HCT116 (cell line): ENCODE results near the gene UBE2N. TPM values are rescaled to one million over a fixed set of nuclear protein-coding genes. Genes with fewer than 3 reads are reported as not detected.
"Not testable (repeated sequence)": the region's sequence is repeated elsewhere in the genome, so short reads cannot be mapped to it uniquely, and the experiment has no call there.

ENCODE experiments used
- ATAC-seq: fragments of 200-7000 bp; cut with Tn5 transposase; 2 replicates; pipeline ENCODE4 v1.9.1; 2020; ENCODE audit warnings: mild to moderate bottlenecking, moderate library complexity
- BruUV-seq: library from RNA; stranded (reverse); fragments of 400-500 nt; replicated peaks from 2 replicates; lab custom pipeline; 2021; lab: Mats Ljungman, UMichigan
- CTCF ChIA-PET: fragments of 300-600 bp; sonication (Branson Sonifier 250); formaldehyde crosslinking; loops from one replicate; lab custom pipeline; 2021; ENCODE audit warnings: antibody characterized with exemption; lab: Charles Lee
- POLR2A ChIA-PET: fragments of 300-600, 350-600 bp; sonication (Branson Sonifier 250); formaldehyde crosslinking; loops from one replicate; lab custom pipeline; 2021; ENCODE audit warnings: antibody characterized with exemption; lab: Charles Lee
- RAD21 ChIA-PET, 2 experiments: fragments of 300-600 bp; sonication (Branson Sonifier 250); formaldehyde crosslinking; loops; one replicate each; lab custom pipeline; 2023; ENCODE audit warnings: low total read pairs in 2 of 2; ENCODE audit not compliant: uncharacterized antibody in 2 of 2, unreplicated experiment in 2 of 2, low non-redundant PET in 1 of 2; lab: Charles Lee
- DNase-seq: peaks from one replicate; pipeline ENCODE4 v3.0.0-alpha.2; 2010; ENCODE audit warnings: low read depth, low spot score
- H2AFZ ChIP-seq: fragments of 200-600 bp; shearing (Covaris generic), sonication (generic); 2 replicates; pipeline ENCODE4 v1.6.1; 2017; ENCODE audit warnings: low read depth, mixed run types, mixed read lengths, antibody characterized with exemption, low read length; ENCODE audit not compliant: poor library complexity, severe bottlenecking
- H3K27ac ChIP-seq: 2 replicates; pipeline ENCODE4 v1.5.1; 2012; ENCODE audit warnings: low read depth, low read length
- H3K27me3 ChIP-seq: fragments of 200-600 bp; sonication (generic); 2 replicates; pipeline ENCODE4 v1.6.1; 2016; ENCODE audit warnings: mixed run types, low read length, mixed read lengths; ENCODE audit not compliant: insufficient read depth
- H3K36me3 ChIP-seq, 2 experiments: fragments of 200-500 bp in 1 of 2; fragments of 200-600 bp in 1 of 2; sonication (Bioruptor generic) in 1 of 2; sonication (generic) in 1 of 2; 2 replicates each; pipeline versions ENCODE4 v1.5.1 to v1.6.1; 2014 to 2016; ENCODE audit warnings: low read length in 2 of 2, inconsistent platforms in 1 of 2, mixed read lengths in 1 of 2, mixed run types in 1 of 2; ENCODE audit not compliant: insufficient read depth in 2 of 2, control insufficient read depth in 1 of 2
- H3K4me1 ChIP-seq, 2 experiments: fragments of 200-600 bp in 1 of 2; sonication (generic) in 1 of 2; 2 replicates each; pipeline versions ENCODE4 v1.5.1 to v1.6.1; 2012 to 2017; ENCODE audit warnings: low read length in 2 of 2, inconsistent platforms in 1 of 2, mild to moderate bottlenecking in 1 of 2, mixed read lengths in 1 of 2, mixed run types in 1 of 2, moderate library complexity in 1 of 2; ENCODE audit not compliant: insufficient read depth in 2 of 2, control insufficient read depth in 1 of 2
- H3K4me2 ChIP-seq: fragments of 200-600 bp; sonication (generic); 2 replicates; pipeline ENCODE4 v1.6.1; 2017; ENCODE audit warnings: mixed run types, low read length, mixed read lengths
- H3K4me3 ChIP-seq, 2 experiments: fragments of 200-600 bp in 1 of 2; sonication (generic) in 1 of 2; replicated peaks in 1 of 2; 2 replicates each; pipeline ENCODE4 v1.5.1; 2011 to 2016; ENCODE audit warnings: low read length in 2 of 2, control low read depth in 1 of 2, low read depth in 1 of 2, mild to moderate bottlenecking in 1 of 2, mixed read lengths in 1 of 2, mixed run types in 1 of 2
- H3K79me2 ChIP-seq: fragments of 200-600 bp; sonication (generic); 2 replicates; pipeline ENCODE4 v1.6.1; 2017; ENCODE audit warnings: mild to moderate bottlenecking, mixed run types, low read length, moderate library complexity, mixed read lengths; ENCODE audit not compliant: insufficient read depth
- H3K9ac ChIP-seq: fragments of 200-600 bp; sonication (generic); 2 replicates; pipeline ENCODE4 v1.6.1; 2016; ENCODE audit warnings: low read length, mixed read lengths
- H3K9me2 ChIP-seq: fragments of 200-600 bp; sonication (generic), shearing (Covaris generic); 2 replicates; pipeline ENCODE4 v1.6.1; 2017; ENCODE audit warnings: mixed run types, mild to moderate bottlenecking, moderate library complexity; ENCODE audit not compliant: insufficient read depth
- H3K9me3 ChIP-seq, 2 experiments: fragments of 200-500 bp in 1 of 2; fragments of 200-600 bp in 1 of 2; sonication (Bioruptor generic) in 1 of 2; sonication (generic) in 1 of 2; 2 replicates each; pipeline ENCODE4 v1.6.1; 2014 to 2017; ENCODE audit warnings: low read length in 2 of 2, mixed read lengths in 2 of 2, inconsistent platforms in 1 of 2, low read depth in 1 of 2, mild to moderate bottlenecking in 1 of 2, mixed run types in 1 of 2, moderate library complexity in 1 of 2; ENCODE audit not compliant: control insufficient read depth in 1 of 2, insufficient read depth in 1 of 2
- H4K20me1 ChIP-seq: fragments of 200-600 bp; sonication (generic), shearing (Covaris generic); 2 replicates; pipeline ENCODE4 v1.6.1; 2017; ENCODE audit warnings: mixed run types, mild to moderate bottlenecking, moderate library complexity; ENCODE audit not compliant: insufficient read depth
- EGR1 ChIP-seq: IDR thresholded peaks from 2 replicates; pipeline ENCODE4 v1.6.1; 2012; ENCODE audit warnings: low read depth
- FOSL1 ChIP-seq: IDR thresholded peaks from 2 replicates; pipeline ENCODE4 v1.6.1; 2012; ENCODE audit warnings: low read depth
- JUND ChIP-seq: IDR thresholded peaks from 2 replicates; pipeline ENCODE4 v1.6.1; 2012
- POLR2A ChIP-seq: IDR thresholded peaks from 2 replicates; pipeline ENCODE4 v1.7.0; 2011; ENCODE audit warnings: borderline replicate concordance; ENCODE audit not compliant: insufficient read depth, insufficient read length; ENCODE audit errors: extremely low read depth
- RAD21 ChIP-seq: IDR thresholded peaks from 2 replicates; pipeline ENCODE4 v1.6.1; 2012; ENCODE audit warnings: low read depth, mild to moderate bottlenecking
- SIN3A ChIP-seq: IDR thresholded peaks from 2 replicates; pipeline ENCODE4 v1.6.1; 2012; ENCODE audit warnings: low read depth
- SP1 ChIP-seq: IDR thresholded peaks from 2 replicates; pipeline ENCODE4 v1.6.1; 2012; ENCODE audit warnings: low read depth
- SRF ChIP-seq: IDR thresholded peaks from 2 replicates; pipeline ENCODE4 v1.6.1; 2012; ENCODE audit warnings: low read depth
- YY1 ChIP-seq: IDR thresholded peaks from 2 replicates; pipeline ENCODE4 v1.6.1; 2011; ENCODE audit warnings: low read length, low read depth, moderate library complexity, mild to moderate bottlenecking; ENCODE audit not compliant: insufficient replicate concordance; ENCODE audit errors: extremely low read depth
- ZBTB33 ChIP-seq: IDR thresholded peaks from 2 replicates; pipeline ENCODE4 v1.6.1; 2011; ENCODE audit warnings: mild to moderate bottlenecking, low read length, moderate library complexity; ENCODE audit not compliant: insufficient replicate concordance; ENCODE audit errors: extremely low read depth
- intact Hi-C: fragments of 100-400 bp; cut with micrococcal nuclease; formaldehyde crosslinking; loops from 2 replicates; pipeline ENCODE4 v1.10.0; 2022
- total RNA-seq: library from RNA; stranded (reverse); gene quantifications from one replicate; pipeline ENCODE4 v1.2.1, GENCODE V29; 2021; ENCODE audit not compliant: unreplicated experiment

UBE2N gene
- total RNA-seq, 1 experiment from 2014 or later: 140 TPM

GRCh38 chr12:93402333-93403311 lies 39.1 kb downstream of the UBE2N start:
- no peak overlapping the region for H3K9ac ChIP-seq
- intact Hi-C loops: no loop called here
- DNase-seq (no peak), ATAC-seq (no peak)
- H3K27ac ChIP-seq: no peak overlapping the region
- peaks cover 1% of the 10 kb centered on the region; the same call in 1 of the 2 replicates for H3K79me2 ChIP-seq
- CTCF ChIA-PET: interaction anchor here (1.1 to 2.7 kb wide), 3 partner anchors 17 to 699 kb away, joined by 3 to 7 read pairs (median 4); no protein-coding TSS in a partner anchor
- H3K9me2 ChIP-seq: no peaks in the 10 kb centered on the region
- H3K4me3 ChIP-seq: no peak overlapping the region
- no peak for TF ChIP-seq EGR1
- TF ChIP-seq ZBTB33: no peak
- no peak for TF ChIP-seq YY1
- TF ChIP-seq SP1: no peak
- TF ChIP-seq SIN3A: no peak
- TF ChIP-seq SRF: no peak
- TF ChIP-seq FOSL1: no peak
- TF ChIP-seq JUND: no peak
- no peak for TF ChIP-seq RAD21
- no peak for TF ChIP-seq POLR2A
- no peaks in the 10 kb centered on the region for H4K20me1 ChIP-seq
- H3K9me3 ChIP-seq: no peaks in the 10 kb centered on the region
- no peak overlapping the region for H2AFZ ChIP-seq
- no TSS peak for BruUV-seq
- RAD21 ChIA-PET: no interaction called here
- H3K27me3 ChIP-seq: no peaks in the 10 kb centered on the region
- H3K4me1 ChIP-seq: no peaks in the 10 kb centered on the region
- H3K4me2 ChIP-seq: no peak overlapping the region
- H3K36me3 ChIP-seq: peaks cover 7 to 13% of the 10 kb centered on the region in 2 experiments; a peak in 3 of 4 replicates
- POLR2A ChIA-PET: interaction anchor here (1.4 kb wide), 1 partner anchor 26 kb away, joined by 3 read pairs; no protein-coding TSS in a partner anchor

- H3K27me3 ChIP-seq, H3K27ac ChIP-seq, H2AFZ ChIP-seq, BruUV-seq, DNase-seq, H3K4me1 ChIP-seq, CTCF ChIA-PET, H3K4me3 ChIP-seq, H3K9me2 ChIP-seq, H3K9me3 ChIP-seq, intact Hi-C loops, POLR2A ChIA-PET, H3K9ac ChIP-seq, H4K20me1 ChIP-seq, RAD21 ChIA-PET, H3K4me2 ChIP-seq: not testable (repeated sequence)
- Histone ChIP-seq H3K79me2 (peaks cover 13% of the 10 kb centered on the region), H3K36me3 (peaks cover 9 to 17% of the 10 kb centered on the region in 2 experiments)
- ATAC-seq: peak; percentile 99
Measured at GRCh38 chr12:93399183-93399863, 42.4 kb downstream of the UBE2N start.
